GM21390 (cell line): Measurements from ENCODE around the gene PCK2.

Experiments
- ATAC-seq: cut with Tn5 transposase; IDR thresholded peaks from one replicate; pipeline ENCODE4 v1.9.1; 2021; ENCODE audit not compliant: unreplicated experiment

Gene PCK2

GRCh38 chr14:24060984-24061913 is 32.9 kb upstream of the PCK2 start:
- ATAC-seq: no peak

GRCh38 chr14:24062216-24062980 is 31.7 kb upstream of the PCK2 start:
- ATAC-seq: no peak

GRCh38 chr14:24063263-24063836 is 30.8 kb upstream of the PCK2 start:
- no peak for ATAC-seq

GRCh38 chr14:24064091-24064795 is 29.9 kb upstream of the PCK2 start:
- ATAC-seq: no peak

- ATAC-seq: no peak
Observed at GRCh38 chr14:24064856-24065255, 29.3 kb upstream of the PCK2 start.

GRCh38 chr14:24065408-24065807 is 28.7 kb upstream of the PCK2 start:
- no peak for ATAC-seq

- no peak for ATAC-seq
Observed at GRCh38 chr14:24066496-24067132, 27.5 kb upstream of the PCK2 start.

GRCh38 chr14:24067133-24068082 is 26.7 kb upstream of the PCK2 start:
- ATAC-seq: no peak

GRCh38 chr14:24068711-24069410 is 25.2 kb upstream of the PCK2 start:
- no peak for ATAC-seq

GRCh38 chr14:24069411-24069735 is 24.7 kb upstream of the PCK2 start:
- ATAC-seq: no peak

- ATAC-seq: no peak
Observed at GRCh38 chr14:24070285-24071143, 23.6 kb upstream of the PCK2 start.

GRCh38 chr14:24071144-24071697 is 22.9 kb upstream of the PCK2 start, which contains the start of gene CPNE6:
Gene CPNE6 (plus strand): TSS chr14:24071562. CDS start chr14:24072937, 1,375 bp downstream.
- ATAC-seq: no peak

- ATAC-seq: no peak
Observed at GRCh38 chr14:24071836-24072430, 22.2 kb upstream of the PCK2 start.

- no peak for ATAC-seq
Observed at GRCh38 chr14:24072436-24072835, 21.7 kb upstream of the PCK2 start.

- ATAC-seq: no peak
Observed at GRCh38 chr14:24072881-24073877, 20.9 kb upstream of the PCK2 start.
